GM18505 (cell line): Measurements from ENCODE around the gene GNB1.
"Not testable (repeated sequence)": the region's sequence is repeated elsewhere in the genome, so short reads cannot be mapped to it uniquely, and the experiment has no call there.

Source experiments
- ATAC-seq: cut with Tn5 transposase; IDR thresholded peaks from one replicate; pipeline ENCODE4 v1.9.1; 2021; ENCODE audit not compliant: unreplicated experiment
- POLR2A ChIP-seq: IDR thresholded peaks from 4 replicates; pipeline ENCODE4 v1.6.1; 2011; ENCODE audit warnings: borderline replicate concordance; ENCODE audit not compliant: insufficient read depth, insufficient read length; ENCODE audit errors: extremely low read depth

The GNB1 gene

DNA sequence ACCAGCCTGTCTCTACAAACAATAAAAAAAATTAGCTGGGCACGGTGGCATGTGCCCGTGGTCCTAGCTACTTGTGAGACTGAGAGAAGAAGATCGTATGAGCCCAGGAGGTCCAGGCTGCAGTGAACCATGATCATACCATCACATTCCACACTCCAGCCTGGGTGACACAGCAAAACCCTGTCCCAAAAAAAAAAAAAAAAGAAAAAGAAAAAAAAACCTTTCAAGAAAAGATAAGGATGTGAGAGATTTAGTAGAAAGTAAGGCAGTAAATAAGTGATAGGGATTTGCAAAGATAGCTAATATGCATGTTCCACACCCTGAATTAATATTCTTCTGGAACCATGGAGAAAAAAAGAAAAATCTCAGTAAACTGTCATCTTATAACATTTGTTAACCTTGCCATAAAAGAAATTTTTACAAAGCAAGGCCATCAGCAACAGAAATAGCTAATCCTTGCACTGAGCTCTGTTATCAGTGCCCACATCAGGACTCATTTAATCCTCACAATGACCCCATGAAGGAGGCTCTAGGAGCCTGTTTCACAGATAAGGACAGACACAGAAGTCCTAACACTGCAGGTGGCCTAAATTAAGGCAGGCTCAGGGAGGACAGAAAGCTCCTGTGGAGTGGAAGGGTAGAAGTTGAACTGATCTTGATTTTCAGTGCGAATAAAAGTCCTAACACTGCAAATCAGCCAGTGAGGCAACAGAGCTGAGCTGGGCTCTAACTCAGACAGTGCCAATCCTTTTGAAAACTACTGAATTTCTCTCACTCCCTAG lies 7.6 kb downstream of the GNB1 start:
- no peak for TF ChIP-seq POLR2A
- no peak for ATAC-seq

DNA sequence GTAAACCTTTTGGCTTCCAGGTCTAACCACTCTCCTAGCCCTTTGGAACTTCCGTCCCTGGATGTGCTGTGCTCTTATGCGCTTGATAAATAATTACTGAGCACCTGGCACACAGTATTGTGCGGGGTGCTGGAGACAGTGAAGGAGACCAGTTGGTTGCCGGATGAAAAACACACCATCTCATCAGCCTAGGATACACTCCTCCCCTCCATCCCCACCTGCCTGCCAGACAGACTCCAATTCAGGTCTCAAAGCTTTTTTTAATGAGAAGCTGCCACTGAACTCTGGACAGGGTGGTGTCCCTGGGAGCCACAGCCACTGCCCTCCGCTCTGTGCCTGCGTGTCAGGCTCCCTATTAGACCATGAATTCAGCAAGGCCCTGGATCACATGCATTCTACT lies 9.2 kb downstream of the GNB1 start:
- no peak for ATAC-seq
- TF ChIP-seq POLR2A = no peak

DNA sequence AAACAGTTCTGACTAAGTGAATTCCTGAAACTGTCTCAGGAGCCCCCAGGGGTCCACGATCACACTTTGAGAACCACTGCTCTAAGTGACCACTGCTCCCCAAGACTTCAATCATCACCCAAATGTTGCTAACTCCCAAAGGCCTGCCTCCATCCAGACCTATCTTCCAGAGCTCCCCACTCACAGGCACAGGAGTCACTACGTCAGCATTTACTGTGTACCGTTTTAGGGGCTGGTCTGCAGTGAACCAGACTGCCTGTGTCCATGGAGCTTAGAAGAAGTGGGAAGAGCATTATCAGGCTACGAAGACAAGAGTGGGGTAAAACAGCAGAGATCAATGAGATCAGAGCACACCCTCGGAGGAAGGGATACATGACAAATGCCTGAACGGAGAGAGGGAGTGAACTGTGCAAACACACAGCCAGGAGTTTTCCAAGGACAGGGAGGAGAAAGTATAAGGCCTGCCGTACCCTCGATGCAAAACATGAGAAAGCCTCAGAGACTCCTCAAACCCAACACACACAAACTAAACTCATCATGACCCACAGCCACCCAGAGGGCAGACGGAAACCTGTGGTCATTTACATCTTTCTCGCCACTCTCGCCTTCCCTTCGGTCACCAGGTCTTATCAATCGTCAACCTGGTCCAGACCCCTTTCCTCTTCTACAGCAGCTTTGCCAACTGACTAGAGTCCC lies 10.1 kb downstream of the GNB1 start:
- TF ChIP-seq POLR2A = no peak
- no peak for ATAC-seq

DNA sequence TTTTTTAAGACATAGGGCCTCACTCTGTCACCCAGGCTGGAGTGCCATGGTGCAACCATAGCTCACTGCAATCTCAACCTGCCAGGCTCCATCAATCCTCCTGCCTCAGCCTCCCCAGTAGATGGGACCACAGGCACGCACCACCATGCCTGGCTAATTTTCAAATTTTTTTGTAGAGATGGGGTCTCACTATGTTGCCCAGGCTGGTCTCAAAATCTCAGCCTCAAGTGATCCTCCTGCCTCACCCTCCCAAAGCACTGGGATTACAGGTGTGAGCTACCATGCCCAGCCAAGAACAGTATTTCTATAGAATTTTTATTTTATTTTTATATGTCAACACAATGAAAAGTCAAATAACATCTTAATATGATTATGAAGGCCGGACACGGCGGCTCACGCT lies 10.9 kb downstream of the GNB1 start:
- no peak for TF ChIP-seq POLR2A
- ATAC-seq = no peak

DNA sequence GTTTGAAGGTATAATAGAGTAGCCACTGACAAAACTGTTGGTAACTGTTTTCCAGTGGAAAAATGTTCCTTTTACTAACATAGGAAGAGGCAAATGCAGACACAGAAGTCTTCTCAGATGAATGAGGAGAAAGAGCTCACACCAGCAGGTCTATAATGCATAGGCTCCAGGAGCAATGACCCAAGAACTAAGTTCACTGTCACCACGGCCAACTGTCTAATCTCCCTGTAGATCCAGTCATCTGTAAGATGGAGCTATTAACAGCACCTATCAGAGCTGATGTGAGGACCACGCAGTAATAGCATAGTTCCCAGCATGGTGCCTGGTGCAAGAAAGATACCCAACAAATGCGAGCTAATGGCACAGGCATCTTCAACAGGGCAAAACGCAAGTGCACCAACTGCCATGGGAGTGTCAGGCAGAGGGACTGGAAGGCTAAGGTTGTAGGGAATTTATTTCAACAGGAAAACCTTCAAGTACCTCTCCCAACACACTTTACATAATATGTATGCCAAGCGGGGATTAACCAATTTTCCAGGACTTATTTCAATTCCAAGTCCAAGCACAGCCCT lies 12.9 kb downstream of the GNB1 start:
- ATAC-seq = no peak

DNA sequence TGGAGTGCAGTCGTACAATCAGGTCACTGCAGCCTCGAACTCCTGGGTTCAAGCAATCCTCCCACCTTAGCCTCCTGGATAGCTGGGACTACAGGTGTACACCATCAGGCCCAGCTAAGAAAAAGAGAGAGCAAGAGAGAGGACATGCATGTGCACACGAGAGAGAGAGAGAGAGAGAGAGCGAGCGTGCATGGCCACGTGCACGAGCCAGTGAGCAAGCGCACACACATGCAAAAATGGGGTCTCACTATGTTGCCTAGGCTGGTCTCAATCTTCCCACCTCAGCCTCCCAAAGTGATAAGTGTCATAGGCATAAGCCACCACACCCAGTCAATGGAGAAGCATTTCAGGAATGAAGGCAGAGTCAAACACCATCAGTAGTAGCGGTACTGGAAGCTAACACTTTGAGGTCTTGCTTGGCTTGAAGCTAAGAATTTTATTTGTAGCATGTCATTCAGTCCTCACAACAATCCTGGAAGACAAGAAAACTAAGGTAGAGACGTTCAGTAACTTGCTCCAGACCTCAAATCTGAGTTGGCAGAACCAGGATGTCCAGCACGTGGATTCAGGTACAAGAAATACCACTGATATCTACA lies 14.5 kb downstream of the GNB1 start:
- TF ChIP-seq POLR2A = no peak
- no peak for ATAC-seq

More for the DNA sequence above, 12.9 kb downstream of the GNB1 start:
- TF ChIP-seq POLR2A = no peak

DNA sequence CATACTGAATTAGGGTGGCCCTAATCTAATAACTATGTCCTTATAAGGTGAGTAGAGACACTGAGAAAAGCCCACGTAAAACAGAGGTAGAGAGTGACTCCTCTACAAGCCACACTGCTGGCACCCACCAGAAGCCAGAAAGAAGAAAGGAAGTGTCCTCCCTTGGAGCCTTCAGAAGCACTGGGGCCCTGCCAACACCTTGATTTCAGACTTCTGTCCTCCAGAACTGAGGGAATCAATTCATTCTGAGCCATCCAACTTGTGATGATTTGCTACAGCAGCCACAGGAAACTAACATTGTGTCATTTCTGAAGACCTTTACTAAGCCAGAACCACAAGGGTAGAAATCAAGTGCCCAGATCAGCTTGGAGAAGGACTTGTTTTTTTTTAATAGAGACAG lies 15.0 kb downstream of the GNB1 start:
- ATAC-seq = no peak
- no peak for TF ChIP-seq POLR2A

DNA sequence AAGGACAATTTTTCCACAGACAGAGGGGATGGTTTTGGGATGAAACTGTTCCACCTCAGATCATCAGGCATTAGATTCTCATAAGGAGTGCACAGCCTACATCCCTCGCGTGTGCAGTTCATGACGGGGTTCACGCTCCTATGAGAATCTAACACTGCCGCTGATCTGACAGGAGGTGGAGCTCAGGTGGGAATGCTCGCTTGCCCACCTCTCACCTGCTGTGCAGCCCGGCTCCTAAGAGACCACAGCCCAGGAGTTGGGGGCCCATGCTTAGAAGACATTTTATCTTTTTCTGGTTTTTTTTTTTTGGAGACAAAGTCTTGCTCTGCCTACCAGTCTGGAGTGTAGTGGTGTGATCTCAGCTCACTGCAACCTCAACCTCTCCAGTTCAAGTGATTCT lies 16.0 kb downstream of the GNB1 start:
- TF ChIP-seq POLR2A = no peak
- ATAC-seq = no peak

DNA sequence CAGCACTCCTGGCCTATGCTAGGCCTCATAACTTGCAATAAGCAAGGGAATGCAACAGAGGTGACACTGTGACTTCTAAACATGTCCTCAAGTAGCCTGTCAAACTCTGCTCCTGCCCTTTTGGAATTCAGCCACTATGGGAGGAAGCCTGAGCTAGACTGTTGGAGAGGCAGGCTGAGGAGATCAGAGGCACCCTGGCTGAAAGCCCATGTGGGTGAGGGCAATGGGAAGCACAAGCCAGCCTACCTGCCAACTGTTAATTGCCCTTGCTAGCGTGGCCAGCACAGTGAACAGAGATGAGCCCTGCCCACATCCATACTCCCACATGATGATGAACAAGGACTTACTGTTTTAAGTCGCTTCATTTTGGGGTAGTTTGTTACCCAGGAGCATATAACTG lies 17.7 kb downstream of the GNB1 start:
- no peak for ATAC-seq
- TF ChIP-seq POLR2A = no peak

DNA sequence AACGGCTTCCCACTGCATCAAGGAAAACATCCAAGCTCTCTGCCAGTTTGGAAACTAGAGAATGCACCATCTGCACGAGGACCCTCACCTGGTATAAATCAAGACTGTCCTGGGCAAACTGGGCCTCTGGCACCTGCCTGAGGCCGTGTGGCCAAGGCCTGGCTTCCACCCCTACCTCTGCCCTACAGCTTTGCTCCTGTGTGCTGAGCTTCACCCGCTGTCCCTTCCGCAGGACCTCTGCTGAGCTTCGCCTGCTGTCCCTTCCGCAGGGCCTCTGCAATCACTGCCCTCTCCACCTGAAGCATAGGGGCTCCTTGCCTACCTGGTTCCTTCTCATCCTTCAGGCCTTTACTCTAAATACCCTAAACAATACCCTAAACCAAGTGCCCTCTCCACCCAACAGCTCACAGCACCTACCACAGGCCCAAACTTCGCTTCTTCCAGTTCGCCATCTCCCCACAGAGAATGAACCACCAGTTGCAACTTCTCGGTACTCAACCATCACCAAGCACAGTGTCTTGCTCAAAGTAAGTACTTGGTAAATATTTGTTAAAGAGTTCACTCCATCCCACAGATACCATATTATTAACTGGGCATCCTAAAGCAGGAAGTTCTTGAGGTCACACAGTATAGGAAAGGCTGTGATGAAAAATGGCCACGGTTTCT lies 18.4 kb downstream of the GNB1 start:
- TF ChIP-seq POLR2A = no peak
- ATAC-seq = no peak

DNA sequence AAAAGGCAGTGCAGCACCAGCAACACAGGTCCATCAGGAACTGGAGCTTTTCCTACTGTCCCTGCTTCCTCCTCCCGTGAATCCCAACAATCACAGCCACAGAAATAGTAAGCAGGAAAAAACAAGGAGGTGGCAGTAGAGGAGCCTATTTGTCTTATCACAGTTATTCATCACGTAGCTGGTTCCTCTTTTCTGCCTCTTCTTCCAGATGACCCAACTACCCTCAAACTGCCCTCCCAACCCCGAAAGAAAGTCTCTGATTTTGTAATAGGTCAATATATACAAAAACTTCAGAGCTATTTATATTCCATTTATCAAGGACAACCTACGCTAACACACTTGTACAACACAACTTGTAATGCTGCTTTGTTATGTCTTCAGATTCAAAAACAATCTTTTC lies 21.4 kb downstream of the GNB1 start:
- ATAC-seq = no peak
- TF ChIP-seq POLR2A = no peak

DNA sequence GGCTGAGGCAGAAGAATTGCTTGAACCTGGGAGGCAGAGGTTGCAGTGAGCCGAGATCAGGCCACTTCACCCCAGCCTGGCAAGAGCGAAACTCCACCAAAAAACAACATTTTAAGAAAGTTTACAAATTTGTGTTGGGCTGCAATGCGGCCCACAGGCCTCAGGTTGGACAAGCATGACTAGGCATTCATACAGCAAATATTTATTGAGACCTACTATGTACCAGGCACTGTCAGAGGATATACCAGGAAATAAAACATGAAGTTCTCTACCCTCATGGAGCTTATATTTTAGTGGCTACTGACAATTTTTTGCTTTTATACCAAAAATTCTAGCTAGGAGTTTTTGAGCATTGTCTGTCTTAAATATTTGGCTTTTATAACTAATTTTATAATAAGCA lies 23.7 kb downstream of the GNB1 start:
- TF ChIP-seq POLR2A = no peak
- no peak for ATAC-seq

DNA sequence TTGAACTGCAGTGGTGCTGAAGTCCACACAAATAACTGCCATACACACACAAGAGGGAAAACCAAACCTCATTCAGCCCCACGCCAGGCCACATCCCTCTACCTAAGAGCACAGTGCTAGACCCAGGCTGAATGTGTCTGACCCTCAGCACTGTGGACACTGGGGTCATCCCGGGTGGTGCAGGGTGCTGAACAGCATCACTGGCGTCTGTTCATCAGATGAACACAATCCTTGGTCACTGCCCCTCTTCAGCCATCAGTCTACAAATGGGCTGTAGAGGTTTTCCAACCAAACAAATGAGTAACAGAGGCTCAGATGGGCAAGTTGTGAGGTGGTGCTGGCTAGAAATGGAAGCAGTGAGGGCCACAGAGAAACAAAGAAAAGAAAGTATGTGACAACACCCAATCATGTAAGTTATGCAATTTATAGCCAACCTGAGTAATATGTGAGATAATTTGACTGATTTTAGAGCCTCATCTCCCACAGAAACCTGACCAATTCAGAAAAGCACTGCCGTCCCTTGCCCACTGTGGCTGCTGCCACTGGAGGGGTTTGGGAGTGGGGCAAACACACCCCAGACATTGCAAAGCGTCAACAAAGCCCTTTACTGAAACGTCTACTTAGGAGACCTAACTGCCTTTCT lies 27.9 kb downstream of the GNB1 start:
- no peak for ATAC-seq

DNA sequence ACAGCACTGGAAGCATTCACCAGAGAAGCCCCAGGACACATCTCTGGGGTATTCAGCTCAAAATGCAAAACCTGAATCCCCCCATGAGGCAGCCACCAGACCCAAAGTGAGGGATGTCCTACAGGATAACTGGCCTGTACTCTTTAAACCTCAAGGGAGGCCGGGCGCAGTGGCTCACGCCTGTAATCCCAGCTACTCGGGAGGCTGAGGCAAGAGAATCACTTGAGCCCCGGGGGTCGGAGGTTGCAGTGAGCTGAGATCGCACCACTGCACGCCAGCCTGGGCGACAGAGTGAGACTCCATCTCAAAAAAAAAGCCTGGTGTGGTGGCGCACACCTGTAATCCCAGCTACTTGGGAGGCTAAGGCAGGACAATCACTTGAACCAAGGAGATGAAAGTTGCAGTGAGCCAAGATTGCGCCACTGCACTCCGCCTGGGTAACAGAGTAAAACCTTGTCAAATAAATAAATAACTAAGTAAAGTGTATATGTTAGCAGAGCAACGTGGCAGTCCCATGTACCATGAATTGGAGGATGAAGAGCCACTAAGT lies 29.1 kb downstream of the GNB1 start:
- ATAC-seq = not testable (repeated sequence)

More for the DNA sequence above, 27.9 kb downstream of the GNB1 start:
- no peak for TF ChIP-seq POLR2A
